HG03565 (cell line): Measurements from ENCODE around the gene ZBTB8B.
A peak's percentile ranks its signal among the peaks of the same experiment; 100 is the strongest.
"Not testable (repeated sequence)": the region's sequence is repeated elsewhere in the genome, so short reads cannot be mapped to it uniquely, and the experiment has no call there.

Experiments used
- ATAC-seq: cut with Tn5 transposase; IDR thresholded peaks from one replicate; pipeline ENCODE4 v1.9.1; 2021; ENCODE audit warnings: mild to moderate bottlenecking, moderate library complexity; ENCODE audit not compliant: unreplicated experiment

ZBTB8B gene

GRCh38 chr1:32468791-32469190 lies 3.9 kb downstream of the ZBTB8B start:
- no peak for ATAC-seq

GRCh38 chr1:32470431-32470830 lies 5.6 kb downstream of the ZBTB8B start:
- no peak for ATAC-seq

GRCh38 chr1:32470991-32471694 lies 6.3 kb downstream of the ZBTB8B start:
- ATAC-seq = no peak

- ATAC-seq = no peak
These were observed 7.0 kb downstream of the ZBTB8B start for GRCh38 chr1:32471695-32472362.

GRCh38 chr1:32472966-32473365 lies 8.1 kb downstream of the ZBTB8B start:
- not testable (repeated sequence) for ATAC-seq

- ATAC-seq = no peak
These were observed 10.1 kb downstream of the ZBTB8B start for GRCh38 chr1:32474954-32475353.

- no peak for ATAC-seq
These were observed 15.1 kb downstream of the ZBTB8B start for GRCh38 chr1:32480003-32480402.

GRCh38 chr1:32480761-32481160 lies 15.9 kb downstream of the ZBTB8B start:
- no peak for ATAC-seq

- not testable (repeated sequence) for ATAC-seq
These were observed 16.9 kb downstream of the ZBTB8B start for GRCh38 chr1:32481788-32482187.

GRCh38 chr1:32485554-32486255 lies 20.8 kb downstream of the ZBTB8B start:
- ATAC-seq = no peak

GRCh38 chr1:32486463-32487113 lies 21.7 kb downstream of the ZBTB8B start:
- no peak for ATAC-seq

GRCh38 chr1:32487182-32487581 lies 22.3 kb downstream of the ZBTB8B start:
- ATAC-seq = no peak

- ATAC-seq = no peak
These were observed 25.0 kb downstream of the ZBTB8B start for GRCh38 chr1:32489774-32490454.

GRCh38 chr1:32491386-32491785 lies 26.5 kb downstream of the ZBTB8B start:
- no peak for ATAC-seq

GRCh38 chr1:32494196-32494595 lies 29.3 kb downstream of the ZBTB8B start:
- ATAC-seq = no peak

GRCh38 chr1:32494711-32495337 lies 30.0 kb downstream of the ZBTB8B start:
- no peak for ATAC-seq

- no peak for ATAC-seq
These were observed 31.3 kb downstream of the ZBTB8B start for GRCh38 chr1:32496127-32496526.

GRCh38 chr1:32498751-32499150 lies 33.9 kb downstream of the ZBTB8B start:
- no peak for ATAC-seq

GRCh38 chr1:32500387-32501209 lies 35.7 kb downstream of the ZBTB8B start:
- ATAC-seq = peak; percentile 41

GRCh38 chr1:32501865-32502264 lies 37.0 kb downstream of the ZBTB8B start:
- no peak for ATAC-seq
